HG02884 (cell line): ENCODE results near the gene ZNF710.
"Not testable (repeated sequence)": the region's sequence is repeated elsewhere in the genome, so short reads cannot be mapped to it uniquely, and the experiment has no call there.

Experiments used
- ATAC-seq: cut with Tn5 transposase; IDR thresholded peaks from one replicate; pipeline ENCODE4 v1.9.1; 2021; ENCODE audit warnings: mild to moderate bottlenecking, moderate library complexity; ENCODE audit not compliant: unreplicated experiment

Gene ZNF710

DNA sequence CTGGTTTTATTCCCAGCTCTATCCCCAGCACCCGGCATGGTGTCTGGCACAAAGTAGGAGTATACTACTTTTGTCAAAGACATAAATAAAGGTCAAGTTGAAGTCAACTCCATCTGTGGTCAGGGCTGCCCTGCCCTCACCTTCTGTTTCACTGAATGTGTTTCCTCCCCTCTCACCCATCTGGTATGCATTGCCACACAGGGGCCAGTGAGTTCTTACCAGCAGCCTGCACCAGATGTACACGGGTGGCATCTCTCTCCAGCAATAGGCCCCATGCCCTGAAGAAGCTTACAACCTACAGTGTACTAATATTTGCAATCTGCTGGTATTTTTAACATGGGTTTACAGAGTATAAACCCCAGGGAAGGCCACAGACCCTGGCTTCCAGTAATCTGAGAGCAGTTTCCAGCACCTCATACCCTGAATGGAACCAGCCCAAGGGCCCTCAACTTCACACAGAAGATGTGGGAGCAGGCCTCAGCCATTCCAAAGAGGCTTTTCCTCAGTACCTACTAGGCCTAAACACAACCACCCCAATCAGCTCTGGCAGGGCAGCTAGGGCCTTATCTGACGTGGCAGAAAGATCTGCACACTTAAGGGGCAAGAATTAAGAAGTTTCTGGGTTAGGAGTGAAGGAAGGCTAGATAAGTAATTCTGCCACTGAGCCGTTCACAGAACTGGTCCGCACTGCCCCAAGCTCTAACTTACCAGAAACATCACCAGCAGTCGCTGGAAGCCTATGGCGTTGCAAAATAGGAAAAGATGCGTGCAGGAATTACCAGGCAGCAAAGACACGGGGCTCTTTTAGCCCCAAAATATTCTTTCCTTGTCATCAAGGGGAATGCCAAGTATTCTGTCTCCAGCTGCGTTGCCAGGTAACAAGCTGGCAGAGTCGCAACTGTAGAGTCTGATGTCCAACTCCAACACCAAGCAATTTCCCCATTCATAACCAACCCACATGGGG lies 99.0 kb downstream of the ZNF710 start:
- no peak for ATAC-seq

DNA sequence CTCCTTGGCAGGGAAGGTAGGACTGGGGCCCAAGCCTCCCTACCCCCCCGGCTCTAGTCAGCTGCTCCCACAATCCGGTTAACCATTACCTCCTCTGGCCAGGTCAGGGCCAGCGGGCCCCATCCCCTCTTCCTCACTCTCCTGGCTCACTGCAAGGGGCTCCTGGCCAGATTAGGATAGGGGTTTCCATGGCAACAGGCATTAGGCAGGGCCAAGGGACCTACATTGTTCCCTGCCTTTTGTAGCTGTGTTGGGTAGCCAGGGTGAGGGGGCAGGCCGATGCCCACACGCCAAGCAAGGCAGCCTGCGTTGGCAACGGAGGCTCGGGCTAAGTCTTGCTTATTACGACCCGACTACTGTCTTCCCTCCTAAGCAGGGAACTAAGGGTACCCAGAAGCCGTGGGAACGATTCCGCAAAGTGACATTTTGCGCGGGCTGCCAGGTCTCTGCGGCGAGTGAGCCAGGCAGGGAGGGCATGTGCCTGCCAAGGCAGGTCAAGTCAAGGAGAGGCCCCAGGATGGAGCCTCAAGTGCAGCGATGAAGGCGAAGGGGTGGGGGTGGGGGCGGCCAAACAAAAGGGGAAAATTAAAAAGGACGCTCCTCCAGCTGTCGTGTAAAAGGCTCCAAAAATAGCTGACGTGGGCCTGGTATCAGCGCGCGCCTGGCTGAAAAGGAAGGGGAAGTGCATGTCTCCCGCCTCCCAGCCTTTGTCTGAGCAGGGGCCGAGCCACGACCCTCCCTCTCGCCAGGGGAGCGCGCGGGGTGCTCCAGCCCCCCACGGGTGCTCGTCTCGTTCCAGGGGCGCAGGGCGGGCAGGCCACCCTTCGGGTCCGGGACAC lies 100.2 kb downstream of the ZNF710 start:
- no peak for ATAC-seq

DNA sequence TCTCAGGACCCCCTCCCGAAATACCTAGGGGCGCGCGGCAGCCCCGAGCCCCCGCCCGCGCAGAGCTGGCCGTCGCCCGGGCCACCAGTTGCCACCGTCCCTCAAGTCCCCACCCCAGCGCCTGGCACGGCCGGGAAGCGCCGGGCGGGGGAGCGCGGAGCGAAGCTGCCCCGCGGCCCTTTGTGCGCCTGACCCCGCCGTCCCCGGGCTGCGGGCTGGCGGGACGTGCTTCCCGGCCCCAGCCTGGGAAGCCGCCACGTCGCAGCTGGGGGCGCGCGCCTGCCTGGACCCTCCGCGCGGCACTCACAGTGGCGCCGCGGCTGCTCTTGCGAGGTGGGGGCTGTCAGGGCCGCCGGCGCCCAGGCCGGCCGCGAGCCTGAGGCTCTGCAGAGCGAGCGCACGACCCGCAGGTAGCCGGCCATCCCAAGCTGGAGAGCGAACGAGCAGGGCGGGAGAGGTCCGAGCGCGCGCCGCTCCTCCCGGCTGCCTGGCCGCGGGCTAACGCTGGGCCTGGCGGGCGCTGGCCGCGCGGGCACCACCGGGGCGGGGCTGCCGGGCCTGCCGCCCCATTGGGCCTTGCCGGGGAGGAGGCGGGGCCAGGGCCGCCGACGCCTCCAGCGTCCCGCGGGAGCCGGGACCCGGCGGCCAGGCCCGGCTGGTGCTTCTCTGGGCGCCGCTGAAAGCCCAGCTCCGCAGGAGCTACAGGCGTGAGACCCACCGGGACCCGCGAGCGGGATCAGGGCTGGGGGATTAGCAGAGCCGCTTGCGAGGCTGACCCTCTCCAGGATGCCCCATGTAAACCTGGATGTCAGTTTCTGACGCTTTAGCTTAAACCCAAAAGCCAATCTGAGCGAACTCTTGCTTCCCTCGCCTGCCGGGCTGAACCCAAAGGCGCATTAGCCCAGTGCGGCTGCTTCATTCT lies 101.1 kb downstream of the ZNF710 start, which contains the start of gene IDH2:
IDH2 (minus strand) TSS at position 500 of the 922 bp plus-strand sequence; CDS start at position 422, 78 bp downstream.
- ATAC-seq, result peak; percentile 53

GRCh38 chr15:90103701-90104329 lies 102.7 kb downstream of the ZNF710 start:
- no peak for ATAC-seq

- ATAC-seq, result no peak
These were observed 103.4 kb downstream of the ZNF710 start for GRCh38 chr15:90104551-90104950.

DNA sequence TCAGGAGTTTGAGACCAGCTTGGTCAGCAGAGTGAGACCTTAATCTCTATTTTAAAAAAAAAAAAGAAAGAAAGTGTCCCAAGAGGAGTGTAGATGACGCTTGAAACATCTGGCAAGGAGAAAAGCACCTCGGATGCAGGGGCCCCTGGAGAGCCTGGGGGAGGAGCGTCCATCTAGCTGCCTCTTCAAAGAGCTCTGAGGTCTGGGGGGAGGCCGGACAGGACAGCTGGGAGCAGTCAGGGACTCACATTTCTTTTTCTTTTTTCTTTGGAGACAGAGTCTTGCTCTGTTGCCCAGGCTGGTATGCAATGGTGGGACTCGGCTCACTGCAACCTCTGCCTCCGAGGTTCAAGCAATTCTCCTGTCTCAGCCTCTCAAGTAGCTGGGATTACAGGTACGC lies 104.4 kb downstream of the ZNF710 start:
- ATAC-seq, result no peak

GRCh38 chr15:90106522-90107117 lies 105.5 kb downstream of the ZNF710 start:
- no peak for ATAC-seq

DNA sequence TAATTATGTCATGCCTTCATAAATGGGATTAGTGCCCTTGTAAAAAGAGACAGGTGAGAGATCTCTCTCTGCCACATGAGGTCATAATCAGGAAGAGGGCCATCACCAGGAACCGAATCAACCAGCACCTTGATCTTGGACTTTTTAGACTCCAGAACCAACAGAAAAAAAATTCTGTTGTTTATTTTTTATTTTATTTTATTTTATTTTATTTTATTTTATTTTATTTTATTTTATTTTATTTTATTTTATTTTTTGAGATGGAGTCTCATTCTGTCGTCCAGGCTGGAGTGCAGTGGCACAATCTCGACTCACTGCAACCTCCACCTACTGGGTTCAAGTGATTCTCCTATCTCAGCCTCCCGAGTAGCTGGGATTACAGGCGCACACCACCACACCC lies 106.9 kb downstream of the ZNF710 start:
- ATAC-seq, result not testable (repeated sequence)

GRCh38 chr15:90109163-90109751 lies 108.1 kb downstream of the ZNF710 start:
- not testable (repeated sequence) for ATAC-seq

DNA sequence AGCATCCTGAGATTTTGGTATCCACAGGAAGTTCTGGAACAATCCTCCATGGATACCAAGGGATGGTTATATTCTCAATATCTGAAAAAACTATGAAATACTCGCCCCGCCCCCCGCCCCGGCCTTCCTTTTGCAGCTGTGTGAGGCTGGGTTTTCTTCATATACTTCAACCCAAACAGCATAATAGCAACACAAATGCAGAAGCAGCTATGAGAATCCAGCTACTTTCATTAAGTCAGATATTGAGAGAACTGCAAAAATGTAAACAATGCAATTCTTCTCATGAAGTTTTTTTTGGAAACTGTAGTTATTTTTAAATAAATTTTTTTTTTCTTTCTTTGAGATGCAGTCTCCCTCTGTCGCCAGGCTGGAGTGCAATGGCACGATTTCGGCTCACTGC lies 112.0 kb downstream of the ZNF710 start:
- ATAC-seq, result no peak

- ATAC-seq, result no peak
These were observed 113.4 kb downstream of the ZNF710 start for GRCh38 chr15:90114451-90114901.

DNA sequence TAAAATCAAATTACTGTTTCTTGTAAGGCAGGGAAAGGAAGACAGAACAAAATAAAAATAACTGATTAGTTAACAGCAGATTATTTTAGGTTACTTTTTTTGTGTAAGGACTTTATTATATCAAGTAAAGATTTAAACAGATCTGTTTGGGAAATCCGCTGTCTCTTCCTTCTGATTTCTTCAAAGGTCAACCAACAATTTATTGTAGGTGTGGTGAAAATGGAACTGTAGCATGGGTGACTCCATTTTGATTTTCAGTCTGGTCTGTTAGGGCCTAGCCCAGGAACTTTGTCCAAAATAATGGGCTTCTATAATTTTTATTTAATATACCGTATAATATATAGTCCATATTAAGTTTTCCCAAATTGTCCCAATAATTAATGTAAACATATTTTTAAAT lies 114.7 kb downstream of the ZNF710 start:
- ATAC-seq, result no peak

DNA sequence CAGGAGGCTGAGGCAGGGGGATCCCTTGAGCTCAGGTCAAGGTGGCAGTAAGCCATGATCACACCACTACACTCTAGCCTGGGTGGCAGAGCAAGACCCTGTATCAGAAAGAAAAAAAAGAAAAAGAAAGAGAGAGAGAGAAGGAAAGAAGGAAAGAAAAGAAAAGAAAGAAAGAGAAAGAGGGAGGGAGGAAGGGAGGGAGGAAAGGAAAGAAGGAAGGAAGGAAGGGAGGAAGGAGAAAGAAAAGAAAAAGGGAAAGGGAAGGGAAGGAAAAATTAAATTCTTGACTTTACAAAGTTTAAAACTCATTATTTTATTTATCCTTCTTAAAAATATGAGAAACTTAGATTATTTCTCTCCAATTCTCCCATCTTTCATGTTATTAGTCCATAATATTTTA lies 118.2 kb downstream of the ZNF710 start:
- no peak for ATAC-seq

- ATAC-seq, result no peak
These were observed 120.0 kb downstream of the ZNF710 start for GRCh38 chr15:90121086-90121485.

GRCh38 chr15:90124507-90124906 lies 123.4 kb downstream of the ZNF710 start:
- ATAC-seq, result no peak

DNA sequence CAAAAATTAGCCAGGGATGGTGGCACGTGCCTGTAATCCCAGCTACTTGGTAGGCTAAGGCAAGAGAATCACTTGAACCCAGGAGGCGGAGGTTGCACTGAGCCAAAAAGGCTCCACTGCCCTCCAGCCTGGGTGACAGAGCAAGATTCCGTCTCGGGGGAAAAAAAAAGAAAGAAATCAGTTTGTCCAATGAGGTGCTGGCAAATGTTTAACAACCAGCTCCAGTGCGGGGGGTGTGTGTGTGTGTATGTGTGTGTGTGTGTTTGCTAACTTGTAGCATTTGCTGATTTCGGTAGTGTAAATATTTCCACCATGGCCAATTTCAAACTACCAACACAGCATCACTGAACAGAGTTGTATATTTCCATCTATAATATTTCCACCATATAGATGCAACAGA lies 124.9 kb downstream of the ZNF710 start:
- no peak for ATAC-seq

DNA sequence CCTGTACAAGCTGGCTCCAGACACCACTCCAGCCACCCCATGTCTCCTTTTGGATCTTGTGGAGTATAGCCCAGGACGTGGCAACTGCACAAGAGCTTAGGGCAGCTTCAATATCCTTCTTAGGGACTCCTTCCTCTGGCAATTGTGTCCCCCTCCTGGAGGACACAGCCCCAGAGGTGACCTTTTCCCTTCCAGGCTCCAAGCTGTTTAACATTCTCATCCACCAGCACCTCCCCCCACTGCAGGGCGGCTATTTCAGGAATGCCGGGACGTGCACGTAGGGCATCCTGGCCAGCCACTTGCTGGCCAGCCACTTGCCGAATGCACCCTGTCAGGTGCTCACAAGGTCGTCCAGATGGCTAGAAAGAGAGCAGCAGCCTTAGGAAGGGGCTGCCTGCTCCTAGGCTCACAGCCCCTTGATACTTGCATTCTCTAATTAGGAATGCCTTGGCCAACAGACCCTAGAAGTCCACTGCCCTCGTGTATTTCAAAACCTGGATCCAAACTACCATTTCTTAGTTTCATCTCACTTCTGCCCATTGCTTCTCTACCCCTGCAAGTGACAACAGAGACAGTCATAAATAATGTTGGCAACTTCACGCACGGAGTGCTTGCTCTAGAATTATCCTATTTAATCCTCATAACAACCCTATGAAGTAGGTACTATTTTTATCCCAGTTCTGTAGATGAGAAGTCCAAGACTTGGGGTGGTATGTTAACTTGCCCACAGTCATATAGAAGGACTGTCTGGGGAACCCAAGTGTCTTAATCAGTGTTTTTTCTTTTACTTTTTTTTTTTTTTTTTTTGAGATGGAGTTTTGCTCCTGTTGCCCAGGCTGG lies 125.7 kb downstream of the ZNF710 start:
- ATAC-seq, result no peak

- ATAC-seq, result no peak
These were observed 129.2 kb downstream of the ZNF710 start for GRCh38 chr15:90130291-90130690.
